ENCODE measurements around the gene DARS1.

Gene DARS1

GRCh38 chr2:135952891-135953290 lies 32.5 kb downstream of the DARS1 start:
- peaks cover 0 to 6% (median 0%) of the 10 kb centered on the region in 5 donors for H3K36me3 ChIP-seq (ENCODE audit: control insufficient read depth in 5 of 5, insufficient read depth in 5 of 5, low read length in 5 of 5)
- no peaks in the 10 kb centered on the region for H3K9me3 ChIP-seq (ENCODE audit: control insufficient read depth in 5 of 5, low read length in 5 of 5)
- no peak overlapping the region for H3K4me3 ChIP-seq (ENCODE audit: low read depth in 1 of 5, low read length in 5 of 5)
- H3K4me1 ChIP-seq (ENCODE audit: control insufficient read depth in 5 of 5, insufficient read depth in 5 of 5, low read length in 5 of 5) = no peaks in the 10 kb centered on the region
- H3K27me3 ChIP-seq (ENCODE audit: control insufficient read depth in 5 of 5, insufficient read depth in 4 of 5, low read length in 5 of 5) = no peaks in the 10 kb centered on the region
- H3K27ac ChIP-seq (ENCODE audit: low read depth, low read length) = no peak overlapping the region
- no peak overlapping the region for H3K9ac ChIP-seq (ENCODE audit: low read length in 5 of 5)

GRCh38 chr2:135951041-135951583 lies 34.3 kb downstream of the DARS1 start:
- Histone ChIP-seq H3K4me3 (ENCODE audit: low read depth in 1 of 5, low read length in 5 of 5) (no peak overlapping the region), H3K36me3 (ENCODE audit: control insufficient read depth in 5 of 5, insufficient read depth in 5 of 5, low read length in 5 of 5) (peaks cover 0 to 6% (median 0%) of the 10 kb centered on the region in 5 donors), H3K27me3 (ENCODE audit: control insufficient read depth in 5 of 5, insufficient read depth in 4 of 5, low read length in 5 of 5) (no peaks in the 10 kb centered on the region), H3K4me1 (ENCODE audit: control insufficient read depth in 5 of 5, insufficient read depth in 5 of 5, low read length in 5 of 5) (no peaks in the 10 kb centered on the region), H3K9me3 (ENCODE audit: control insufficient read depth in 5 of 5, low read length in 5 of 5) (no peaks in the 10 kb centered on the region), H3K27ac (ENCODE audit: low read depth, low read length) (no peak overlapping the region), H3K9ac (ENCODE audit: low read length in 5 of 5) (no peak overlapping the region)

- Histone ChIP-seq H3K27me3 (ENCODE audit: control insufficient read depth in 5 of 5, insufficient read depth in 4 of 5, low read length in 5 of 5) (no peaks in the 10 kb centered on the region), H3K4me3 (ENCODE audit: low read depth in 1 of 5, low read length in 5 of 5) (no peak overlapping the region), H3K9ac (ENCODE audit: low read length in 5 of 5) (no peak overlapping the region), H3K4me1 (ENCODE audit: control insufficient read depth in 5 of 5, insufficient read depth in 5 of 5, low read length in 5 of 5) (no peaks in the 10 kb centered on the region), H3K27ac (ENCODE audit: low read depth, low read length) (no peak overlapping the region), H3K9me3 (ENCODE audit: control insufficient read depth in 5 of 5, low read length in 5 of 5) (no peaks in the 10 kb centered on the region), H3K36me3 (ENCODE audit: control insufficient read depth in 5 of 5, insufficient read depth in 5 of 5, low read length in 5 of 5) (peaks cover 0 to 6% (median 0%) of the 10 kb centered on the region in 5 donors)
Observed at GRCh38 chr2:135949451-135950234, 35.8 kb downstream of the DARS1 start.

- no peaks in the 10 kb centered on the region for H3K9me3 ChIP-seq (ENCODE audit: control insufficient read depth in 5 of 5, low read length in 5 of 5)
- no peak overlapping the region for H3K27ac ChIP-seq (ENCODE audit: low read depth, low read length)
- no peak overlapping the region for H3K9ac ChIP-seq (ENCODE audit: low read length in 5 of 5)
- H3K4me3 ChIP-seq (ENCODE audit: low read depth in 1 of 5, low read length in 5 of 5) = no peak overlapping the region
- H3K4me1 ChIP-seq (ENCODE audit: control insufficient read depth in 5 of 5, insufficient read depth in 5 of 5, low read length in 5 of 5) = no peaks in the 10 kb centered on the region
- peaks cover 0 to 6% (median 0%) of the 10 kb centered on the region in 5 donors for H3K36me3 ChIP-seq (ENCODE audit: control insufficient read depth in 5 of 5, insufficient read depth in 5 of 5, low read length in 5 of 5)
- no peaks in the 10 kb centered on the region for H3K27me3 ChIP-seq (ENCODE audit: control insufficient read depth in 5 of 5, insufficient read depth in 4 of 5, low read length in 5 of 5)
Observed at GRCh38 chr2:135948642-135949355, 36.6 kb downstream of the DARS1 start.

GRCh38 chr2:135948141-135948540 lies 37.3 kb downstream of the DARS1 start:
- Histone ChIP-seq H3K9ac (ENCODE audit: low read length in 5 of 5) (no peak overlapping the region), H3K27ac (ENCODE audit: low read depth, low read length) (no peak overlapping the region), H3K36me3 (ENCODE audit: control insufficient read depth in 5 of 5, insufficient read depth in 5 of 5, low read length in 5 of 5) (peaks cover 0 to 4% (median 0%) of the 10 kb centered on the region in 5 donors), H3K27me3 (ENCODE audit: control insufficient read depth in 5 of 5, insufficient read depth in 4 of 5, low read length in 5 of 5) (no peaks in the 10 kb centered on the region), H3K9me3 (ENCODE audit: control insufficient read depth in 5 of 5, low read length in 5 of 5) (no peaks in the 10 kb centered on the region), H3K4me1 (ENCODE audit: control insufficient read depth in 5 of 5, insufficient read depth in 5 of 5, low read length in 5 of 5) (no peaks in the 10 kb centered on the region), H3K4me3 (ENCODE audit: low read depth in 1 of 5, low read length in 5 of 5) (no peak overlapping the region)

GRCh38 chr2:135947483-135947882 lies 37.9 kb downstream of the DARS1 start:
- Histone ChIP-seq H3K27ac (ENCODE audit: low read depth, low read length) (no peak overlapping the region), H3K4me1 (ENCODE audit: control insufficient read depth in 5 of 5, insufficient read depth in 5 of 5, low read length in 5 of 5) (no peaks in the 10 kb centered on the region), H3K4me3 (ENCODE audit: low read depth in 1 of 5, low read length in 5 of 5) (no peak overlapping the region), H3K27me3 (ENCODE audit: control insufficient read depth in 5 of 5, insufficient read depth in 4 of 5, low read length in 5 of 5) (no peaks in the 10 kb centered on the region), H3K36me3 (ENCODE audit: control insufficient read depth in 5 of 5, insufficient read depth in 5 of 5, low read length in 5 of 5) (peaks cover 5 to 6% (median 5%) of the 10 kb centered on the region in 5 donors), H3K9ac (ENCODE audit: low read length in 5 of 5) (no peak overlapping the region), H3K9me3 (ENCODE audit: control insufficient read depth in 5 of 5, low read length in 5 of 5) (no peaks in the 10 kb centered on the region)

- Histone ChIP-seq H3K4me3 (ENCODE audit: low read depth in 1 of 5, low read length in 5 of 5) (no peak overlapping the region), H3K4me1 (ENCODE audit: control insufficient read depth in 5 of 5, insufficient read depth in 5 of 5, low read length in 5 of 5) (no peaks in the 10 kb centered on the region), H3K9me3 (ENCODE audit: control insufficient read depth in 5 of 5, low read length in 5 of 5) (no peaks in the 10 kb centered on the region), H3K27me3 (ENCODE audit: control insufficient read depth in 5 of 5, insufficient read depth in 4 of 5, low read length in 5 of 5) (no peaks in the 10 kb centered on the region), H3K27ac (ENCODE audit: low read depth, low read length) (no peak overlapping the region), H3K9ac (ENCODE audit: low read length in 5 of 5) (no peak overlapping the region), H3K36me3 (ENCODE audit: control insufficient read depth in 5 of 5, insufficient read depth in 5 of 5, low read length in 5 of 5) (peaks cover 5 to 7% (median 6%) of the 10 kb centered on the region in 5 donors)
Observed at GRCh38 chr2:135945526-135945925, 39.9 kb downstream of the DARS1 start.

- no peak overlapping the region for H3K9ac ChIP-seq (ENCODE audit: low read length in 5 of 5)
- no peak overlapping the region for H3K27ac ChIP-seq (ENCODE audit: low read depth, low read length)
- H3K4me1 ChIP-seq (ENCODE audit: control insufficient read depth in 5 of 5, insufficient read depth in 5 of 5, low read length in 5 of 5) = no peaks in the 10 kb centered on the region
- no peaks in the 10 kb centered on the region for H3K9me3 ChIP-seq (ENCODE audit: control insufficient read depth in 5 of 5, low read length in 5 of 5)
- H3K4me3 ChIP-seq (ENCODE audit: low read depth in 1 of 5, low read length in 5 of 5) = no peak overlapping the region
- H3K27me3 ChIP-seq (ENCODE audit: control insufficient read depth in 5 of 5, insufficient read depth in 4 of 5, low read length in 5 of 5) = no peaks in the 10 kb centered on the region
- peaks cover 5 to 7% (median 6%) of the 10 kb centered on the region in 5 donors for H3K36me3 ChIP-seq (ENCODE audit: control insufficient read depth in 5 of 5, insufficient read depth in 5 of 5, low read length in 5 of 5)
Observed at GRCh38 chr2:135944625-135945024, 40.8 kb downstream of the DARS1 start.

- H3K9ac ChIP-seq (ENCODE audit: low read length in 5 of 5) = no peak overlapping the region
- peaks cover 5 to 7% (median 6%) of the 10 kb centered on the region in 5 donors for H3K36me3 ChIP-seq (ENCODE audit: control insufficient read depth in 5 of 5, insufficient read depth in 5 of 5, low read length in 5 of 5)
- H3K27me3 ChIP-seq (ENCODE audit: control insufficient read depth in 5 of 5, insufficient read depth in 4 of 5, low read length in 5 of 5) = no peaks in the 10 kb centered on the region
- no peak overlapping the region for H3K27ac ChIP-seq (ENCODE audit: low read depth, low read length)
- no peak overlapping the region for H3K4me3 ChIP-seq (ENCODE audit: low read depth in 1 of 5, low read length in 5 of 5)
- no peaks in the 10 kb centered on the region for H3K9me3 ChIP-seq (ENCODE audit: control insufficient read depth in 5 of 5, low read length in 5 of 5)
- no peaks in the 10 kb centered on the region for H3K4me1 ChIP-seq (ENCODE audit: control insufficient read depth in 5 of 5, insufficient read depth in 5 of 5, low read length in 5 of 5)
Observed at GRCh38 chr2:135942936-135943688, 42.3 kb downstream of the DARS1 start.

All from subcutaneous abdominal adipose tissue (tissue), 5 donors.